ENCODE results near the gene NDC1. TPM values are rescaled to one million over a fixed set of nuclear protein-coding genes. Genes with fewer than 3 reads are reported as not detected.

NDC1 gene
- total and polyA plus RNA-seq, 7 donors = 1.8 to 15.4 (median 9.6) TPM

GRCh38 chr1:53783056-53783455 is 55.0 kb downstream of the NDC1 start:
- TF ChIP-seq CTCF (IDR thresholded peaks at IDR 0.05) (no peak), POLR2AphosphoS5 (IDR thresholded peaks at IDR 0.05) (no peak), POLR2A (IDR thresholded peaks at IDR 0.05) (no peak), EP300 (IDR thresholded peaks at IDR 0.05) (no peak)
- intact Hi-C loops (cut with DNase I) = no loop called here
- DNase-seq = no peak
- 86 to 99% methylated on average over 1 of the region's 1 CpG for WGBS, 2 donors
- Histone ChIP-seq H3K27me3 (no peaks in the 10 kb centered on the region), H3K36me3 (peaks cover 0 to 52% (median 2%) of the 10 kb centered on the region in 4 donors), H3K4me3 (no peak overlapping the region), H3K9me3 (no peaks in the 10 kb centered on the region), H3K27ac (no peak overlapping the region), H3K4me1 (no peaks in the 10 kb centered on the region)

DNA sequence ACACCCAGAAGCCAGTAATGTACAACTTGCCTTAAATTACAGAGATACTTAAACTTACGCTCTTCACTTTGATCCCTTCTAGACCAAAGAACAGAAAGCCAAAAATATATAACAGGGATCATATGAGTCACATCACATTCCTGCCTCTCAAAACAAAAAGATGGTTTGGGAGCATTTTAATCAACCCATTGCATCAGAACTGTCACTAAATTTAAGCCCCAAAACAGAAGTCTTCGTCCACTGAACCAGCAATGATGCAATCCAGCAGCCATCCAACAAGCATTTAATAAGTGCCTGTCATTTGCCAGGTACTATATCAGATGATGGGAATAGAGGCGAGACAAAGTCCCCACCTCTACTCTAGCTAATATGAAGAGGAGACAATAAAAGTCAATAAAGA is 56.4 kb downstream of the NDC1 start:
- no peak for TF ChIP-seq EP300 (IDR thresholded peaks at IDR 0.05)
- H3K27ac ChIP-seq = no peak overlapping the region
- 81 to 88% methylated on average over 3 of the region's 3 CpGs for WGBS, 2 donors
- peaks cover 0 to 53% (median 2%) of the 10 kb centered on the region in 4 donors for H3K36me3 ChIP-seq
- H3K9me3 ChIP-seq = no peaks in the 10 kb centered on the region
- H3K4me1 ChIP-seq = no peaks in the 10 kb centered on the region
- no peak overlapping the region for H3K4me3 ChIP-seq
- no peak for DNase-seq
- no peaks in the 10 kb centered on the region for H3K27me3 ChIP-seq
- intact Hi-C loops (cut with DNase I) = no loop called here

GRCh38 chr1:53777272-53777671 is 60.8 kb downstream of the NDC1 start:
- Histone ChIP-seq H3K9me3 (no peaks in the 10 kb centered on the region), H3K27ac (no peak overlapping the region), H3K36me3 (peaks cover 0 to 21% (median 0%) of the 10 kb centered on the region in 4 donors), H3K4me3 (no peak overlapping the region), H3K4me1 (no peaks in the 10 kb centered on the region), H3K27me3 (no peaks in the 10 kb centered on the region)
- TF ChIP-seq EP300 (IDR thresholded peaks at IDR 0.05) (no peak), POLR2A (IDR thresholded peaks at IDR 0.05) (no peak), CTCF (IDR thresholded peaks at IDR 0.05) (no peak), POLR2AphosphoS5 (IDR thresholded peaks at IDR 0.05) (no peak)
- no peak for DNase-seq
- 53 to 100% methylated on average over 1 of the region's 1 CpG for WGBS, 2 donors
- intact Hi-C loops (cut with DNase I) = no loop called here

DNA sequence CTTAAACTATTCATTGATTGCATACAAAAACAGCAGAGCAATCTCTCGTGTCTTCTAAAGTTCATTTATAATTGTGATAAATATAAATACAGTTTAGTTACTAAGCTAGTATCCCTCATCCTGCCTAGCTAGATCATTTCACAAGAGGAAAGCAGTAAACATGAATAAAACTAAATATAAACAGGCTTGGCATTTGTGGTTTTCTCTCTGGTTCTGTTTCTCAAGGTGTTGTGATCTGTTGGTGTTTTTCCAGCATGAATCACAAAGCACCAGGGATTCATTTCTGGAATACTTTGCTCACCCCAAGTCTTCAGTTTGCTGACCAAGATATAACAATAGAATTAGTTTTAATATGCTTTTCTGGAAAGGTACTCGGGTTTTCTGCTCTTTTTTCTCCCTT is 66.4 kb downstream of the NDC1 start:
- intact Hi-C loops (cut with DNase I) = no loop called here
- H3K27me3 ChIP-seq = no peaks in the 10 kb centered on the region
- no peak overlapping the region for H3K4me3 ChIP-seq
- H3K9me3 ChIP-seq = no peaks in the 10 kb centered on the region
- TF ChIP-seq EP300 (IDR thresholded peaks at IDR 0.05) (no peak), POLR2AphosphoS5 (IDR thresholded peaks at IDR 0.05) (no peak), CTCF (IDR thresholded peaks at IDR 0.05) (no peak), POLR2A (IDR thresholded peaks at IDR 0.05) (no peak)
- H3K27ac ChIP-seq = no peak overlapping the region
- no peaks in the 10 kb centered on the region for H3K4me1 ChIP-seq
- H3K36me3 ChIP-seq = peaks cover 0 to 28% (median 0%) of the 10 kb centered on the region in 4 donors
- no peak for DNase-seq
- 89 to 90% methylated on average over 2 of the region's 2 CpGs for WGBS, 2 donors

GRCh38 chr1:53769780-53770179 is 68.3 kb downstream of the NDC1 start:
- no peak for DNase-seq
- TF ChIP-seq EP300 (IDR thresholded peaks at IDR 0.05) (no peak), CTCF (IDR thresholded peaks at IDR 0.05) (no peak), POLR2A (IDR thresholded peaks at IDR 0.05) (no peak), POLR2AphosphoS5 (IDR thresholded peaks at IDR 0.05) (no peak)
- intact Hi-C loops (cut with DNase I) = no loop called here
- Histone ChIP-seq H3K27ac (no peak overlapping the region), H3K4me3 (no peak overlapping the region), H3K27me3 (no peaks in the 10 kb centered on the region), H3K9me3 (no peaks in the 10 kb centered on the region), H3K4me1 (no peaks in the 10 kb centered on the region), H3K36me3 (peaks cover 0 to 28% (median 0%) of the 10 kb centered on the region in 4 donors)
- 96 to 98% methylated on average over 1 of the region's 1 CpG for WGBS, 2 donors

All from sigmoid colon (tissue), 7 donors.